Right lobe of liver (tissue), 6 donors: ENCODE measurements around the gene ZNF385B. TPM values are rescaled to one million over a fixed set of nuclear protein-coding genes. Genes with fewer than 3 reads are reported as not detected.

ENCODE experiments used
- ATAC-seq, 4 donors: fragments of 200-7000 bp; cut with Tn5 transposase; one replicate each; pipeline ENCODE4 v1.9.1; 2020; ENCODE audit warnings: mild to moderate bottlenecking in 4 of 4, moderate library complexity in 4 of 4
- DNase-seq, 3 donors: peaks; one replicate each; pipeline ENCODE4 v3.0.0-alpha.2; 2020
- H3K27ac ChIP-seq, 3 donors: fragments of 200-600 bp; one replicate each; pipeline ENCODE4 v1.8.0; 2022
- H3K27me3 ChIP-seq, 2 donors: fragments of 200-600 bp; one replicate each; pipeline ENCODE4 v1.8.0; 2022
- H3K36me3 ChIP-seq, 4 donors: fragments of 200-600 bp; sonication (generic) in 1 of 4; one replicate each; pipeline versions ENCODE4 v1.5.1 to v1.8.0; 2017 to 2022; ENCODE audit warnings: control low read depth in 1 of 4
- H3K4me1 ChIP-seq, 4 donors: fragments of 200-600 bp; sonication (generic) in 1 of 4; one replicate each; pipeline versions ENCODE4 v1.5.1 to v1.8.0; 2017 to 2022; ENCODE audit warnings: control low read depth in 1 of 4
- H3K4me3 ChIP-seq, 3 donors: fragments of 200-600 bp; one replicate each; pipeline ENCODE4 v1.8.0; 2022
- H3K9me3 ChIP-seq, 4 donors: fragments of 200-600 bp; sonication (generic) in 1 of 4; one replicate each; pipeline versions ENCODE4 v1.5.1 to v1.8.0; 2017 to 2022; ENCODE audit warnings: control low read depth in 1 of 4
- POLR2A ChIP-seq: fragments of 450-650 bp; IDR thresholded peaks from one replicate; pipeline ENCODE4 v1.6.1; 2017; ENCODE audit warnings: antibody characterized with exemption, mild to moderate bottlenecking
- WGBS: methylation state at CpG from one replicate; pipeline ENCODE4 v1.1.6; 2018; ENCODE audit warnings: low coverage, low lambda C conversion rate; ENCODE audit not compliant: insufficient coverage; ENCODE audit errors: missing lambda C conversion rate; 5-methylcytosine and 5-hydroxymethylcytosine counted together
- intact Hi-C, 2 donors: fragments of 100-400 bp; cut with DNase I; formaldehyde crosslinking; loops; one replicate each; pipeline versions ENCODE4 v1.11.2 to v1.14.1; 2022
- total RNA-seq, 6 experiments: library from RNA; depleted of rRNA in 2 of 6; stranded (reverse); fragments of >200 nt in 2 of 6; fragmentation: NEBNext Ultra II Directional in 3 of 6; extraction: Animal tissue kit (Norgen Biotek cat#: 25700) in 3 of 6; gene quantifications; one replicate each; pipeline versions ENCODE4 v1.1.0 to v1.2.4, GENCODE V29; 2016 to 2023
- TF ChIP-seq, protein P1 (sequence below), 4 donors: fragments of 200-600 bp in 3 of 4; fragments of 450-650 bp in 1 of 4; IDR thresholded peaks; one replicate each; pipeline versions ENCODE4 v1.5.1 to v1.8.0; 2016 to 2022; ENCODE audit warnings: antibody characterized with exemption in 4 of 4, mild to moderate bottlenecking in 2 of 4
- donor health status: DM: no; HTN: yes; CAD: no.
- donor health status: DM: no; HTN: no; CAD: no.
- donor health status: DM: no; HTN: no; CAD: no.
- donor health status: DM: no; HTN: yes; CAD: no.
- donor health status: DM: no; HTN: yes; CAD: no.

ZNF385B gene
- total RNA-seq, 6 experiments from 2014 or later: 3.9 to 15.7 (median 5.9) TPM

DNA sequence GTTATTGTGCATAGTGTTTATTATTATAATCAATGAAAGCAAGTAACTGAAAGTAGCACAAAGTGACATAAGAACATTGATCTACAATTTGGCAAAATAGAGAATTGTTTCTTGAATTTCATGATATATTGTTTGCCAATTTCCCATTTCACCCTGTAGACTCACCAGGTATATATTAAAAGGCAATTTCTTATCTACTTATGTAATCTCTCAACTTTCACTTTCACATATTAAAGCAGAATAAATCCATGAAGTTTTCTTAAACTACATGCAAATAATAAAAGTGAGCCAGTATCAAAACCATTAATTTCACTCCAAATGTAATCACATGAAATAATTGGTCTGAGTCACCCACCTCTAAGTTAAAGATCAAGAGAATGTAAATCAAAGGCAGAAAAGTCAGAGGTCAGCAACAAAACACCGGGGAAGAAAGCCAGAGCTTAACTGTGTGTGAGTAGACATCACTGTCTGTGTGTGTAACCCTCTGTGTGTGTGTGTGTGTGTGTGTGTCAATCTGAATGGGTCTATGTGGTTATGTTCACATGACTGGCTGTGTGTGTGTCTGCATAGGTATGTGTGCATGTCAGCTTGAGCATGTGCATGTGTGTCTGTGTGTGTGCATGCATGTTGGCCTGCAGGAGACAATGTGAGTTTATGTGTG is 44.1 kb downstream of the ZNF385B start:
- no peak for DNase-seq
- WGBS: 17% methylated on average over 1 of the region's 1 CpG
- H3K27me3 ChIP-seq: no peaks in the 10 kb centered on the region
- peak; percentile 83 to 93 (median 88) for ATAC-seq
- TF ChIP-seq, protein P1, sequence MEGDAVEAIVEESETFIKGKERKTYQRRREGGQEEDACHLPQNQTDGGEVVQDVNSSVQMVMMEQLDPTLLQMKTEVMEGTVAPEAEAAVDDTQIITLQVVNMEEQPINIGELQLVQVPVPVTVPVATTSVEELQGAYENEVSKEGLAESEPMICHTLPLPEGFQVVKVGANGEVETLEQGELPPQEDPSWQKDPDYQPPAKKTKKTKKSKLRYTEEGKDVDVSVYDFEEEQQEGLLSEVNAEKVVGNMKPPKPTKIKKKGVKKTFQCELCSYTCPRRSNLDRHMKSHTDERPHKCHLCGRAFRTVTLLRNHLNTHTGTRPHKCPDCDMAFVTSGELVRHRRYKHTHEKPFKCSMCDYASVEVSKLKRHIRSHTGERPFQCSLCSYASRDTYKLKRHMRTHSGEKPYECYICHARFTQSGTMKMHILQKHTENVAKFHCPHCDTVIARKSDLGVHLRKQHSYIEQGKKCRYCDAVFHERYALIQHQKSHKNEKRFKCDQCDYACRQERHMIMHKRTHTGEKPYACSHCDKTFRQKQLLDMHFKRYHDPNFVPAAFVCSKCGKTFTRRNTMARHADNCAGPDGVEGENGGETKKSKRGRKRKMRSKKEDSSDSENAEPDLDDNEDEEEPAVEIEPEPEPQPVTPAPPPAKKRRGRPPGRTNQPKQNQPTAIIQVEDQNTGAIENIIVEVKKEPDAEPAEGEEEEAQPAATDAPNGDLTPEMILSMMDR (IDR thresholded peaks at IDR 0.05): no peak
- TF ChIP-seq POLR2A: no peak
- no peaks in the 10 kb centered on the region for H3K36me3 ChIP-seq
- peak overlapping the region in 1 of 3 donors; percentile 35 for H3K4me3 ChIP-seq
- H3K9me3 ChIP-seq: no peaks in the 10 kb centered on the region
- H3K4me1 ChIP-seq: no peaks in the 10 kb centered on the region
- no peak overlapping the region for H3K27ac ChIP-seq
- intact Hi-C loops: no loop called here

DNA sequence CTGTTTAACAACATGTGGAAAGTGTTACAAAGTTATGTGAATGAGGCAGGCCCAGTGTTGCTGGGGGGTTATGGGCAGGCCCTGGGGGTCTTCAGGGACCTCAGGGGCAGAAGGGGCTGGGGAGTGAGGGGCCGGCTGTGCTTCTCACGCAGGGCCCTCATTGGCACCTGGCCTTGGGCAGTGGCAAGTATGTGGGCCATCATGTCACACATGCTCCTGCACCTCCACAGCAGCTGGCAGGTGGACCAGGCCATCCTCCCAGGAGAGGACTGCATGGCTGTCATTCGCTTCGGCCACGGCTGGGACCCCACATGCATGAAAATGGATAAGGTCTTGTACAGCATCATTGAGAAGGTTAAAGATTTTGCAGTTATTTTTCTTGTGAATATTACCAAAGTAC is 47.4 kb downstream of the ZNF385B start:
- H3K36me3 ChIP-seq: no peaks in the 10 kb centered on the region
- no peak for TF ChIP-seq POLR2A
- TF ChIP-seq, protein P1 (IDR thresholded peaks at IDR 0.05): no peak
- no peak overlapping the region for H3K27ac ChIP-seq
- intact Hi-C loops: no loop called here
- 100% methylated on average over 2 of the region's 5 CpGs for WGBS
- no peaks in the 10 kb centered on the region for H3K4me1 ChIP-seq
- H3K4me3 ChIP-seq: no peak overlapping the region
- ATAC-seq (peak in 1 of 4 donors; percentile 18), DNase-seq (peak in 1 of 3 donors; percentile 47)
- no peaks in the 10 kb centered on the region for H3K27me3 ChIP-seq
- H3K9me3 ChIP-seq: no peaks in the 10 kb centered on the region

DNA sequence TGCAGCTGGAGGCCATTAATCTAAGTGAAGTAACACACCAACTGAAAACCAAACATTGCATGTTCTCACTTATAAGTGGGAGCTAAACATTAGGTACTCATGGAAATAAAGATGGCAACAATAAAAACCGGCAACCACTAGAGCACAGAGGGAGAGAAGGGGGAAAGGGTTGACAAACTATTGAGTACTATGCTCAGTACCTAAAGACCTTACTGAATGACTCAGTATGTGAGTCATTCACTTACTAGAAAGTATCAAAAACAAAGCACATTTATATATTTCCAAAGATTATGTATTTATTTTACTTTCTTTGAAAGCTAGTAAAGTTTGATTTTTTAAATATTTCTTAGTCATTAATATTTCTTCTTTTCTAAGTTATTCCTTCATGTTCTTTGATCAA is 48.9 kb downstream of the ZNF385B start:
- intact Hi-C loops: no loop called here
- H3K4me1 ChIP-seq: no peaks in the 10 kb centered on the region
- H3K27me3 ChIP-seq: no peaks in the 10 kb centered on the region
- no peaks in the 10 kb centered on the region for H3K36me3 ChIP-seq
- H3K27ac ChIP-seq: no peak overlapping the region
- no peak overlapping the region for H3K4me3 ChIP-seq
- TF ChIP-seq, protein P1 (IDR thresholded peaks at IDR 0.05): no peak
- TF ChIP-seq POLR2A: no peak
- DNase-seq: no peak
- 100% methylated on average over 1 of the region's 1 CpG for WGBS
- ATAC-seq: no peak
- H3K9me3 ChIP-seq: no peaks in the 10 kb centered on the region

DNA sequence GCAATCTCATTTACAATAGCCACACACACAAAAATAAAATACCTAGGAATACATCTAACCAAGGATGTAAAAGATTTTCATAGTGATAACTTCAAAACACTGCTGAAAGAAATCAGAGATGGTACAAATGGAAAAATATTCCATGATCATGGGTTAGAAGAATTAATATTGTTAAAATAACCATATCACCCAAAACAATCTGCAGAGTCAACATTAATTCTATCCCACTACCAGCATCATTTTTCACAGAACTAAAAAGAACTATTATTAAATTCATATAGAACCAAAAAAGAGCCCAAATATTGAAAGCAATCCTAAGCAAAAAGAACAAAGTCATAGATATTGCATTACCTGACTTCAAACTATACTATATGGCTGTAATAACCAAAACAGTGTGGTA is 50.4 kb downstream of the ZNF385B start:
- no peak for TF ChIP-seq POLR2A
- TF ChIP-seq, protein P1 (IDR thresholded peaks at IDR 0.05): no peak
- ATAC-seq: no peak
- intact Hi-C loops: no loop called here
- no peaks in the 10 kb centered on the region for H3K4me1 ChIP-seq
- no peak for DNase-seq
- H3K4me3 ChIP-seq: no peak overlapping the region
- no peaks in the 10 kb centered on the region for H3K27me3 ChIP-seq
- H3K9me3 ChIP-seq: no peaks in the 10 kb centered on the region
- H3K36me3 ChIP-seq: no peaks in the 10 kb centered on the region
- no peak overlapping the region for H3K27ac ChIP-seq

DNA sequence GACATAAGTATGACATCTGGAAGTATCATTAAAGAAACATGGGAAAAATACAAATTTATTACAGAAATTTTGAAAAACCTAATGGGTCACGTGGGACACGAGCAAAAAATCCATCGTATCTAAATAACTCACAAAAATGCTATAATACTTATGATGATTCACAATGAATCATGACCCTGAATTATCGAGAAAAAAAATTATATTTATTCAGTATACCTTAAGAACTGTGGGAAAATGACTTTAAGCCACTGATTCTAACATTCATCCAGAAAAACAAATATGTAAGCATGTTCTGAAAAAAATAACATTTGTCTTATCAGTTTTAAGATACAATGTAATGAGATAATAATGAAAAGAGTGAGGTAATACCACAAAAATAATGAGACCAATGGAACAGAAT is 51.8 kb downstream of the ZNF385B start:
- Histone ChIP-seq H3K27ac (no peak overlapping the region), H3K4me3 (no peak overlapping the region), H3K4me1 (no peaks in the 10 kb centered on the region), H3K9me3 (no peaks in the 10 kb centered on the region), H3K36me3 (no peaks in the 10 kb centered on the region), H3K27me3 (no peaks in the 10 kb centered on the region)
- no peak for DNase-seq
- ATAC-seq: no peak
- intact Hi-C loops: no loop called here
- no peak for TF ChIP-seq POLR2A
- TF ChIP-seq, protein P1 (IDR thresholded peaks at IDR 0.05): no peak
- 87% methylated on average over 4 of the region's 4 CpGs for WGBS
